ENCODE measurements around the gene TRA2A.

Gene TRA2A

GRCh38 chr7:23469150-23469960, 62.4 kb downstream of the TRA2A start:
- DNase-seq, result no peak

- no peak for DNase-seq
These were observed 63.1 kb downstream of the TRA2A start for GRCh38 chr7:23468526-23469149.

GRCh38 chr7:23467806-23468525, 63.8 kb downstream of the TRA2A start:
- no peak for DNase-seq

GRCh38 chr7:23467291-23467805, 64.4 kb downstream of the TRA2A start:
- DNase-seq, result no peak

GRCh38 chr7:23462846-23463245, 68.9 kb downstream of the TRA2A start:
- no peak for DNase-seq

- no peak for DNase-seq
These were observed 73.7 kb downstream of the TRA2A start for GRCh38 chr7:23458044-23458443.

GRCh38 chr7:23456093-23456492, 75.7 kb downstream of the TRA2A start:
- DNase-seq, result no peak

- no peak for DNase-seq
These were observed 76.8 kb downstream of the TRA2A start for GRCh38 chr7:23454881-23455526.
